Mesenteric fat pad (tissue), 1 donor: ENCODE data around the gene RAI14. TPM values are rescaled to one million over a fixed set of nuclear protein-coding genes. Genes with fewer than 3 reads are reported as not detected.

ENCODE experiments used
- DNase-seq: peaks from one replicate; pipeline ENCODE4 v3.0.0-alpha.2; 2020; ENCODE audit warnings: low spot score
- total RNA-seq: library from RNA; stranded (reverse); fragmentation: NEBNext Ultra II Directional; extraction: Animal tissue kit (Norgen Biotek cat#: 25700); gene quantifications from one replicate; pipeline ENCODE4 v1.2.1, GENCODE V29; 2021
- donor health status: DM: yes; HTN: yes; CAD: no.

Gene RAI14
- total RNA-seq, 1 donor from 2014 or later = 33.7 TPM

DNA sequence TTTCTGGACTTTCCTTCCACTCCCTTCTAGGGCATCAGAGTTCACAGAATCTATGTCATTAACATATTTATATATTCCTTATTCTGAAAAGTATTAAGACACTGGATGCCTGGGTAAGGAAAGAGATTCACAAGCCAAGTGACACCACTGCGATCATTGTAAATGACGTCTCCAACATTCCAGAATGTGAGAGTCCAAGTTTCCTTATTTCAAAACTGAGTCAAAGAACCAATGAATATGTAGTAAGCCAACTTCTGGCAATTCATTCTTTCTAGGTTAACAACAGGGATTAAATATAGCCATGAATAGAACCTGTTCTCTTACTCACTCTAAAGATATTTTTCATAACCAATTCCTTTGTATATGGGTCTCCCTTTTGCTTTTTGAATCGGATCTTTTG, 18.1 kb downstream of the RAI14 start:
- no peak for DNase-seq

GRCh38 chr5:34675857-34676256, 19.7 kb downstream of the RAI14 start:
- no peak for DNase-seq

GRCh38 chr5:34676416-34676815, 20.3 kb downstream of the RAI14 start:
- DNase-seq = no peak

- no peak for DNase-seq
Observed at GRCh38 chr5:34677428-34677827, 21.3 kb downstream of the RAI14 start.

DNA sequence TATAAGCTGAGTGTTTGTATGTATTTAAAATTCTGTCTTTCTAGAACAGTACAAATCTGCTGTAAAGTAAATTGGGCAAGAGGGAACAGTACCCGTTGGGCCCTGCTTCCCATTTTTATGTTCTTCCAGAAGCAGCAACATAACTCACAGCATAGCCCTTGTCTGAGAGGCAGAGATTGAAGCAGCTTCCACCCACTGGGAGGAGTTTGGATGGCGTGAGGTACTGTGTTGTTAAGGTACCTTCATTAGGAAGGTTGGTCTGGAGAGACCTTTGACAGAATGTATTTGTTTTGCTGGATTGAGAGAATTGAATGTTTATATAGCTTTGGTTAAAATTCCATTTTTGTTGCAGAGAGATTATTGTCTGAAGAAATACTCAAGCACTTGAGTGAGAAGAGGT, 24.8 kb downstream of the RAI14 start:
- no peak for DNase-seq

DNA sequence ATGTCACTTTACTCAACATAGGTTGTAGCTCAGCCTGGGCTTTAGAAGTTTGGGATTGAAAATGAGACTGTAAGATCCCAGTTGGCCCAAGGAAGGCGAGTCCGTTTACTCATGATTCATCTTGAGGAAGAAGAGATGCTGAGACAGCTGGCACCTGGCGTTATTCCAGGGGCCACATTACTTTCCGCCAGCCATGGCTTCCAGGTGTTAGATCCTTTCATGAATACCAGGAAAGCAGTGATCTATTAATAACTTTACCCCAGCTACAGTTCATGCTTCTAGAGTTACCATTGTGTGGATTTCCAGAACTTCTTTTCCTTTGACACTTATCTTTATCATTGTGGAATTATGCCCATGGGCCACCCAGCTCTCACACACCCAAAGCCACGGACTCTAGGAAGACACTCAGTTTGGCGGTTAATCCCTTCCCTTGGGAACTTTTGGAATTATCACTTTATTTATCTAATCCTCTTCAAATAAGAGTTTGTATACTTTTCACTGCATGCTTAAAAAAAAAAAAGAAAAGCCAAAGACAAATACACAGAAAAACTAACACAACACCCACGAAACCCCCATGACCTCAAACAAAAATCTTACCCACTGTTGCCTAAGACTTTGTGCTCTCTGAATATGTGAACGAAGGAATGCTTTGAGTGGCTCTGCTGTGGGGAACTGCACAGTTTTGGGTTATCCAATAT, 26.9 kb downstream of the RAI14 start:
- DNase-seq = no peak

DNA sequence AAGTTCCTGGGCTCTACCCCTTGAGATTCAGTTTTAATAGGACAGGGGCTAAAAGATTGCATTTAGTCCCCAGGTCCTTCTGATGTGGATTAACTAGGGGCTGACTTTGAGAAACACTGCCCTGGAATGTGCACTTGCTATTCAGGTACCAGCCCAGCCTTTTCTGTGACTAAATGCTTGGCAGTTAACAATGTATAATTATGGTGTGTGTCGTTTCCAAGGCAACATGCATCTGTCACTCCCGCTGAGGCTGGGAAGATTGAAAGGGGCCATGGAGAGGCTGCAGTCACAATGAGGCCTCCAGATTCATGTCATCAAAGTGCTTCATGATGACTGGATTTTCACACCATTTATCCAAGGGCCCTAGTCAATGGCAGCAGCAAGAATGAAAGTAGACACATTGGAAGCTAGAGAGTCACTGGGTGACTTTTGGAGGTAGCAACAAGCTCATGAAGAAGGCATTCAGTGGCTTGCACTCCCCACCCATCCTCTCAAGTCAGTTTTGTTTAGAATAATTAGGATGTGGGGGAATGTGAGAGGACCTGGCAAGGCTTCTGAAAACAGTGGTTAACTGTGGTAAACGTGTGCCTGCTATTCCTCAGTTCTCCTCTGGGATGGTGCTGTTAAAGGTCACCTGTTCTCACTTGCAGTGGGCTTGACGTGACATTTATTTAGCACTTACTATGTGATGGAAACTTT, 28.3 kb downstream of the RAI14 start:
- DNase-seq = no peak

GRCh38 chr5:34684980-34685352, 28.8 kb downstream of the RAI14 start:
- DNase-seq = no peak

GRCh38 chr5:34685485-34686165, 29.5 kb downstream of the RAI14 start:
- DNase-seq = no peak

- DNase-seq = no peak
Observed at GRCh38 chr5:34686762-34687268, 30.7 kb downstream of the RAI14 start.

- no peak for DNase-seq
Observed at GRCh38 chr5:34687269-34688011, 31.3 kb downstream of the RAI14 start.

DNA sequence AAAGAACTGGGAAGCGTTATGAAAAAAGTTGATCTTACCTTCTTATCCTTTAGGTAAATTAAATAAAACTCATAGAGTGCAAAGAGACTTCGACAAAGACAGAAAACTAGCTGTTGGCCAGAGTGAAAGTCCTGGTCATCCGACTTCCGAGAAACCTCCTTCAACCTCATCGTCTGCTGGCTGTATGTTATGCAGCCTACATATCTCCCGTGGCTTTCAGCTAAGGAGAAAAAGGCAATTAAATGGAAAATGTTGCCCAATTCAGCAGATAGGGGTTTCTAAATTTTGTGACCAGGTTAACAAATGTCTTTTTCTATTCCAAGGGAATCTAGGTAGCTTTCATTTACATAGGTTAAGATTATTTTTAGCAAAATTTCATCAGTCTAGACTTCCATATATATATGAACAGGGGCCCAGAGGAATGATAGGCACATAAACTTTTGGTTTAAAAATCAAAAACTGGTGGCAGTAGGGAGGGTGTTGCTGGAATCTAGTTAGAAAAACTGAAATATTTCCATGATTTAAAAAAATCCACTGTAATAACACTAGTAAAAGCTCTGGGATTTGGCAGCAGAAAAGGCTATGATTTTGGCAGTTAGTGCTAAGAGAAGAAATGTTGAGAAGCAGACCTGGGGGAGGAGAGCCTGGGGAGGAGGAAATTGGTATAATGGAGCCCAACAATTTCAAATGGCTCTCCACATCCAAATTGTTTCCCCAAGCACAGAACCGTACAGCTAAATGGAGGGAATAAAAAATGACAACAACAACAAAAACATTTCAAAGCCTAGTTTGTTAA, 32.1 kb downstream of the RAI14 start:
- no peak for DNase-seq

DNA sequence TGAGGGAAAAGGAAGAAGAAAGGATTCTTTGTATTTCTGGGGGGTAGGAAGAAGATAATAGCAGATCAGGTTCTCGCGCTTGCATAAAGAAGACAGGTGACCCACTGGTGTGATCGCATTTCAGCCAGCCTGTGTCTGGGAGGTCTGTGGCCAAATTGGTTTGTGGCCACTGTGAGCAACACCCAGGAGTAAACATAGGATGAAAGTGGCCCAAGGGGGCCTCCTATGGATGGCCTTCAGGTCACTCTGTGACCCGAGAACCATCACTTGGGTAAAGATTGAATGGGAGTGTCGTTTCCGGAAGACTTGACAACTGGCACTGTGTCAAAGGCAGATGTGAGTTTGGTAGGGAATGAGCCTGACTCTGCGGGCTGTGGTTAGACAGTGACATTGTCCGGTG, 34.2 kb downstream of the RAI14 start:
- DNase-seq = no peak

- no peak for DNase-seq
Observed at GRCh38 chr5:34690898-34691297, 34.8 kb downstream of the RAI14 start.

GRCh38 chr5:34691326-34691725, 35.2 kb downstream of the RAI14 start:
- DNase-seq = no peak

DNA sequence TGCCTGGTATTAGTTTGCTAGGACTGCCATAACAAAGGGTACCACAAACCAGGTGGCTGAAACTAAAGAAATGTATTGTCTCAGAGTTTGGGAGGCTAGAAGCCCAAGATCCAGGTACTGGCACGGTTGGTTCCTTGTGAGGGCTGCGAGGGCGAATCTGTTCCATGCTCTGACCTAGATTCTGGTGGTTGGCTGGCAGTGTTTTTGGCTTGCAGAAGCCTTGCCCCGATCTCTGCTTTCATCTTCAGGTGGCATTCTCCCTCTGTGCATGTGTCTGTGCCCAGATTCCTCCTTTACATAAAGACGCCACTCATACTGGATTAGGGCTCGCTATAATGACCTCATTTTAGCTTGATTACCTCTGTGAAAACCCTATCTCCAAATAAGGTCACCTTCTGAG, 36.7 kb downstream of the RAI14 start:
- no peak for DNase-seq

DNA sequence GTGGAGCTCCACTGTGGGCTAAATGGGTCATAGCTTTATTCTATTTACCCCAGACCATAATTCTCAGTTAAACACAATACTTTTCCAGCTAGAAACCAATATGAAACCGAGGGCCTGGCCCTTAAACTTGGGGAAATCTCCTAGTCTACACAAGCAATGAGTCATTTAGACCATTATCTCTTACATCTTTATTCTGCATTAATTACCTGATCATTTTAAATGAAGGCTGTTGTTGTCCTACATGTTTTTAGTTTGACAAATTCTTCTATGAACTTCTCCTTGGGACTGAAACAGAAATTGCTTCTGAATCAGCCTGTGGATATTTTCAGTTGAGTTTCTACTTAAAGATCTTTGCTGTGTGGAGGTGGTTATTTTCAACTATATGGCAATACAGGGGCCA, 37.9 kb downstream of the RAI14 start:
- DNase-seq = no peak

- DNase-seq = no peak
Observed at GRCh38 chr5:34694685-34695084, 38.6 kb downstream of the RAI14 start.

DNA sequence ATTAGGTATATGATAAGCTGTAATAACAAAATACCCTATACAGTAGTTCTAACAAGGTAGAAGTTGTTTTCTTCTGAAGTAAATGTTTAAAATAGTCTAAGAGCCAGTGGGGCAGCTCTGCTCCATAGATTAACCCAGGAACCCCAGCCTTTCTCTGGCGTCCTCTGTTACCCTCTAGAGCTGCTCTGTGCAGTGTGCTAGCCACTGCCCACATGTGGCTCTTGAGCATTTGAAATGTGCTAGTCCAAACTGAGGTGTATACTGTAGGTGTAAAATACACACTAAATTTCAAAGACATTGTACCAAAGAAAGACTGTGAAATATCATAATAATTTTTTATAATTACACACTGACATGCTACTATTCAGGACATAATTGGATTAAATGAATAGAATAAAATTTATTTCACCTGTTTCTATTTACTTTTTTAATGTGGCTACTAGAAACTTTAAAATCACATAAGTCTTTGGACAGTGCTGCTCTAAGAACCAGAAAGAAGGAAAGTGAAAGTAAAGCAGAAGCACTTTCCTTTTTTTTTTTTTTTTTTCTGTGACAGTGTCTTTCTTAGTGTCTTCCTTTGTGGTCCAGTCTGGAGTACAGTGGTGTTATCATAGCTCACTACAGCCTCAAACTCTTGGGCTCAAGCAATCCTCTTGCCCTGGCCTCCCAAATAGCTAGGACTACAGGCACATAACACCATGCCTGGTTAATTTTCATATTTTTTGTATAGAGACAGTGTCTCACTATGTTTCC, 39.3 kb downstream of the RAI14 start:
- DNase-seq = no peak
